PC-3 (cell line): ENCODE measurements around the gene RING1. TPM values are rescaled to one million over a fixed set of nuclear protein-coding genes. Genes with fewer than 3 reads are reported as not detected.

Experiments used
- ATAC-seq: fragments of 200-7000 bp; cut with Tn5 transposase; 2 replicates; pipeline ENCODE4 v1.9.1; 2020; ENCODE audit warnings: mild to moderate bottlenecking, moderate library complexity
- BruUV-seq: library from RNA; stranded (reverse); fragments of 400-500 nt; replicated peaks from 2 replicates; lab custom pipeline; 2021; lab: Mats Ljungman, UMichigan
- CTCF ChIA-PET: fragments of 300-600 bp; sonication (Branson Sonifier 250); formaldehyde crosslinking; loops from one replicate; lab custom pipeline; 2022; ENCODE audit warnings: antibody characterized with exemption; lab: Charles Lee
- POLR2A ChIA-PET: fragments of 300-600 bp; sonication (Branson Sonifier 250); formaldehyde crosslinking; loops from one replicate; lab custom pipeline; 2022; ENCODE audit warnings: antibody characterized with exemption; ENCODE audit not compliant: unreplicated experiment; lab: Charles Lee
- DNase-seq: peaks from one replicate; pipeline ENCODE4 v3.0.0-alpha.2; 2015
- H2AFZ ChIP-seq: fragments of 300-600 bp; sonication (generic); 2 replicates; pipeline ENCODE4 v1.6.0; 2016; ENCODE audit warnings: antibody characterized with exemption, low read length
- H3F3A ChIP-seq: fragments of 300-600 bp; sonication (generic); one replicate; pipeline ENCODE4 v1.6.0; 2017; ENCODE audit warnings: antibody characterized with exemption, low read length, control low read depth, mild to moderate bottlenecking; ENCODE audit not compliant: unreplicated experiment
- H3K27ac ChIP-seq: fragments of 300-600 bp; sonication (generic); 2 replicates; pipeline ENCODE4 v1.5.1; 2016; ENCODE audit warnings: mild to moderate bottlenecking, low read length
- H3K27me3 ChIP-seq: fragments of 300-600 bp; sonication (generic); 2 replicates; pipeline ENCODE4 v1.6.1; 2016; ENCODE audit warnings: low read length, mixed read lengths
- H3K36me3 ChIP-seq: fragments of 300-600 bp; sonication (generic); 2 replicates; pipeline ENCODE4 v1.6.1; 2016; ENCODE audit warnings: low read depth, mixed run types, low read length, mixed read lengths
- H3K4me1 ChIP-seq: fragments of 300-600 bp; sonication (generic); 2 replicates; pipeline ENCODE4 v1.5.1; 2016; ENCODE audit warnings: low read length; ENCODE audit not compliant: insufficient read depth
- H3K4me2 ChIP-seq: fragments of 300-600 bp; sonication (generic); 2 replicates; pipeline ENCODE4 v1.6.0; 2016; ENCODE audit warnings: low read length
- H3K4me3 ChIP-seq: fragments of 300-600 bp; sonication (generic); 2 replicates; pipeline ENCODE4 v1.5.1; 2016; ENCODE audit warnings: mild to moderate bottlenecking, low read length, mixed read lengths
- H3K79me2 ChIP-seq: fragments of 300-600 bp; sonication (generic); 2 replicates; pipeline ENCODE4 v1.6.1; 2017; ENCODE audit warnings: low read length, mixed read lengths
- H3K9ac ChIP-seq: fragments of 300-600 bp; sonication (generic); 2 replicates; pipeline ENCODE4 v1.6.0; 2016; ENCODE audit warnings: mild to moderate bottlenecking, low read length
- H3K9me2 ChIP-seq: fragments of 300-600 bp; sonication (generic); replicated peaks from 2 replicates; pipeline ENCODE4 v1.6.1; 2016; ENCODE audit warnings: mixed run types, low read length, mixed read lengths
- H3K9me3 ChIP-seq: fragments of 300-600 bp; sonication (generic); 2 replicates; pipeline ENCODE4 v1.6.1; 2016; ENCODE audit warnings: low read length, mixed read lengths
- H4K20me1 ChIP-seq: fragments of 300-600 bp; sonication (generic); 2 replicates; pipeline ENCODE4 v1.6.1; 2016; ENCODE audit warnings: low read length, mixed read lengths
- CTCF ChIP-seq: fragments of 300-600 bp; sonication (generic); conservative IDR thresholded peaks from 2 replicates; pipeline ENCODE4 v1.5.1; 2017; ENCODE audit warnings: antibody characterized with exemption, low read depth, mild to moderate bottlenecking, low read length
- EZH2phosphoT487 ChIP-seq: fragments of 300-600 bp; sonication (generic); IDR thresholded peaks from 2 replicates; pipeline ENCODE4 v1.6.1; 2018; ENCODE audit warnings: mild to moderate bottlenecking, antibody characterized with exemption, low read length, borderline replicate concordance
- intact Hi-C: fragments of 100-400 bp; cut with micrococcal nuclease; formaldehyde crosslinking; loops from 2 replicates; pipeline ENCODE4 v1.9.0; 2023
- total RNA-seq: library from RNA; depleted of rRNA; stranded (reverse); fragments of >200 nt; gene quantifications from 2 replicates; pipeline ENCODE4 v1.2.3, GENCODE V29; 2014

The RING1 gene
- total RNA-seq, 1 experiment from 2014 or later: 23.3 TPM

GRCh38 chr6:33160728-33161344 is 47.5 kb upstream of the RING1 start:
- Histone ChIP-seq H3K27ac (peak overlapping the region; percentile 38), H3K79me2 (no peaks in the 10 kb centered on the region), H3K4me2 (peak overlapping the region; percentile 95), H3K36me3 (no peaks in the 10 kb centered on the region), H2AFZ (peak overlapping the region; percentile 93), H3K9me2 (no peaks in the 10 kb centered on the region), H3K9me3 (no peaks in the 10 kb centered on the region), H3K4me1 (peaks cover 18% of the 10 kb centered on the region), H4K20me1 (no peaks in the 10 kb centered on the region), H3K27me3 (no peaks in the 10 kb centered on the region), H3K9ac (peak overlapping the region; percentile 71), H3F3A (no peaks in the 10 kb centered on the region), H3K4me3 (peak overlapping the region; percentile 69)
- POLR2A ChIA-PET: interaction anchor here (0.6 to 0.7 kb wide), 2 partner anchors 151 to 289 kb away, joined by 3 to 6 read pairs; no protein-coding TSS in a partner anchor
- CTCF ChIA-PET: interaction anchor here (0.9 kb wide), 1 partner anchor 87 kb away, joined by 3 read pairs; no protein-coding TSS in a partner anchor
- intact Hi-C loops: loop anchor here (2.0 to 5.0 kb wide), 2 partner anchors 36 to 88 kb away; no protein-coding TSS in a partner anchor
- peak; percentile 84 for ATAC-seq
- no TSS peak for BruUV-seq
- peak; percentile 89 for DNase-seq
- no peak for TF ChIP-seq CTCF
- TF ChIP-seq EZH2phosphoT487: no peak

DNA sequence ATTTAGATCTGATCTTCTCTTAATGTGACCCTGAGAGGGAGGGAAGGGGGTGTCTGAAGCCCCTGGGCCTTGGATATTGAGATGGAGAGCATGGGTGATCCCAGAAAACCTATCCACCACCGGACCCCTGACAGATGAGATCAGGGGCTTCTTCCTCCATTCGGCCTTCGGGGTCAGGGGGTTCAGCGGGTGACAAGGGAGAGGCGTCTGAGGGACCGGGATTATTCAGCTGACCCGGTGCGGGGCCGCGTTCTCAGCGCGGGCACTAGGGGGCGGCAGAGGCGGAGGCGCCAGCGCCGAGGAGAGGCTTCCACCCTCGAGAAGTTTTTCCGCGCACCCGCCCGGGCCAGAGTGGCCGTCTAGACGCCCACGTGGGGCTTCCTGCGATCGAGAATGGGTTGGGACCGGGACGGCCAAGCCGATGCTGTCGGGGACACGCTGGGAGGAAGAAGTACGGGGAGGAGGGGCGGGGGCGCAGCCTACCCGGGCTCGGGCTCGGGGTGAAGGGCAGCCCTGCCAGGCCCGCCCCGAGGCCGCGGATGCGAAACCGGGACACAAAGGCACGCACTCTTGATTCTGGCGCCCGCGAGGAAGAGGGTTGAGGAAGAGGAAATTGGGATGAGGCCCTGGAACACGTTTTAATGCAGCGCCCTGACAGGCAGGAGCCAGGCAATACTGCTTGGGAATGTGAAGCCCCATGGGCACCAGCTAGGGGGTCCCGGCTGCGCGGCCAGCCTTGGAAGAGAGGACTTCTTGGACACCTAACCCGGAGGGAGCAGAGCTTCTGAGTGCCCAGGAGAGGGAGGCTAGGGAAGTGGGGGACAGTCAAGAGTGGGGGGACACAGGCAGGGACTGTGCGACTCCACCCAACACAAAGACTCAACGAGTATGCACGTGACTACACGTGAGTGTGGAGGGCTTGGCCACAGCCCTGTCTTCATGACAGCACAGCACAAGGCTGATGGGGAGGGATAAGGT is 46.7 kb upstream of the RING1 start:
- peak overlapping the region; percentile 95 for H3K4me2 ChIP-seq
- peak overlapping the region; percentile 69 for H3K4me3 ChIP-seq
- H3K79me2 ChIP-seq: no peaks in the 10 kb centered on the region
- H2AFZ ChIP-seq: peak overlapping the region; percentile 93
- peak overlapping the region; percentile 71 for H3K9ac ChIP-seq
- H3F3A ChIP-seq: no peaks in the 10 kb centered on the region
- no peaks in the 10 kb centered on the region for H3K36me3 ChIP-seq
- H3K9me2 ChIP-seq: no peaks in the 10 kb centered on the region
- H3K9me3 ChIP-seq: no peaks in the 10 kb centered on the region
- ATAC-seq (peak; percentile 81), DNase-seq (peak; percentile 75)
- peak overlapping the region; percentile 38 for H3K27ac ChIP-seq
- ChIA-PET POLR2A (interaction anchor here (0.6 to 0.7 kb wide), 2 partner anchors 150 to 290 kb away, joined by 3 to 6 read pairs; no protein-coding TSS in a partner anchor), CTCF (interaction anchor here (0.9 kb wide), 1 partner anchor 86 kb away, joined by 3 read pairs; no protein-coding TSS in a partner anchor)
- H3K4me1 ChIP-seq: peaks cover 18% of the 10 kb centered on the region
- TF ChIP-seq EZH2phosphoT487: no peak
- TF ChIP-seq CTCF: peak; percentile 91
- no TSS peak for BruUV-seq
- intact Hi-C loops: loop anchor here (2.0 to 5.0 kb wide), 2 partner anchors 36 to 87 kb away; no protein-coding TSS in a partner anchor
- H4K20me1 ChIP-seq: no peaks in the 10 kb centered on the region
- no peaks in the 10 kb centered on the region for H3K27me3 ChIP-seq
